ENCODE results near the gene JAKMIP2. TPM values are rescaled to one million over a fixed set of nuclear protein-coding genes. Genes with fewer than 3 reads are reported as not detected.

The JAKMIP2 gene
- total and polyA plus RNA-seq, 2 donors from 2014 or later = 0.38 to 0.71 TPM

DNA sequence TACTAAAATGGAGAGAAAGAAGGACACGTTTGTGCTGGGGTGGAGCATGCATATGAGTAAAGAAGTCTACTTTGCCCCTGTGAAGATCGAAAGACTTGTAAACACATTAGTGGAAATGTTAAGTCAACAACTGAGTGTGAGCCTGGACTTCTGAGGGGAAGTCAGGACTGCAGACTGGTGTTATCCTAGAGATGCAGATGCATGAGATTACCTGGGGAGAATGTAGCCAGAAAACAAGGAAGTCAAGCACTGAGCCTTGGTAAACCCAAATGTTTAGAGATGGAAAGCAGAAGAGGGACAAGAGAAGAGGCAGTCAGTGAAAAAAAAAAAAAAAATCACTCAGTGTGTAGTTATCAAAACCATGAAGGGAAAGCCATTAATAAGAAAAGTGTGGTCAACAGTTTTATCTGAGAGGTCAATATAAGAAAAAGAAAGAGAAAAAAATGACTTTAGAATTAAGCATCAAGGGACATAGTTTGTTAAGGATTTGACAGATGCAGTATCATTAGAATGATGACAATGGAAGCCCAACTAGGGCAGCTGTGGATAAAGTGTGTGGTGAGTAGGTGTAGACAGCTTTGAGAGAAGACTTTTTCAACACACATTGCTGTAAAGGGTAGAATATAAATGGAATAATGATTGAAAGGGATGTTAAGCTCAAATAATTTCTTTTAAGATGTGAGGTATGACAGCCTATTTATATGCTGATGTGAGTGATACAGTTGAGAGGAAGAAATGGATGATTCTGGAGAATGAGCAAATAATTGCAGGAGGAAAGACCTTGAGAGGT, 22.2 kb downstream of the JAKMIP2 start:
- DNase-seq = no peak
- Histone ChIP-seq H3K4me3 (ENCODE audit: low read length in 3 of 3) (no peak overlapping the region), H3K27me3 (ENCODE audit: control insufficient read depth, insufficient read depth, low read length) (no peaks in the 10 kb centered on the region), H3K4me1 (ENCODE audit: control insufficient read depth in 2 of 3, insufficient read depth in 2 of 3, low read depth in 1 of 3, low read length in 3 of 3) (no peaks in the 10 kb centered on the region), H3K9me3 (ENCODE audit: control insufficient read depth in 2 of 3, insufficient read depth in 1 of 3, low read length in 3 of 3) (no peaks in the 10 kb centered on the region), H3K9ac (ENCODE audit: low read length in 3 of 3) (no peak overlapping the region), H3K27ac (ENCODE audit: low read depth in 2 of 2, low read length in 2 of 2) (no peak overlapping the region), H3K36me3 (ENCODE audit: control insufficient read depth in 2 of 3, insufficient read depth in 3 of 3, low read length in 3 of 3) (no peaks in the 10 kb centered on the region)
- FAIRE-seq = no peak
- intact Hi-C loops (cut with DNase I) = no loop called here
- TF ChIP-seq, protein P1, sequence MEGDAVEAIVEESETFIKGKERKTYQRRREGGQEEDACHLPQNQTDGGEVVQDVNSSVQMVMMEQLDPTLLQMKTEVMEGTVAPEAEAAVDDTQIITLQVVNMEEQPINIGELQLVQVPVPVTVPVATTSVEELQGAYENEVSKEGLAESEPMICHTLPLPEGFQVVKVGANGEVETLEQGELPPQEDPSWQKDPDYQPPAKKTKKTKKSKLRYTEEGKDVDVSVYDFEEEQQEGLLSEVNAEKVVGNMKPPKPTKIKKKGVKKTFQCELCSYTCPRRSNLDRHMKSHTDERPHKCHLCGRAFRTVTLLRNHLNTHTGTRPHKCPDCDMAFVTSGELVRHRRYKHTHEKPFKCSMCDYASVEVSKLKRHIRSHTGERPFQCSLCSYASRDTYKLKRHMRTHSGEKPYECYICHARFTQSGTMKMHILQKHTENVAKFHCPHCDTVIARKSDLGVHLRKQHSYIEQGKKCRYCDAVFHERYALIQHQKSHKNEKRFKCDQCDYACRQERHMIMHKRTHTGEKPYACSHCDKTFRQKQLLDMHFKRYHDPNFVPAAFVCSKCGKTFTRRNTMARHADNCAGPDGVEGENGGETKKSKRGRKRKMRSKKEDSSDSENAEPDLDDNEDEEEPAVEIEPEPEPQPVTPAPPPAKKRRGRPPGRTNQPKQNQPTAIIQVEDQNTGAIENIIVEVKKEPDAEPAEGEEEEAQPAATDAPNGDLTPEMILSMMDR (IDR thresholded peaks at IDR 0.05; ENCODE audit: borderline replicate concordance, extremely low read depth, insufficient read depth) = no peak

DNA sequence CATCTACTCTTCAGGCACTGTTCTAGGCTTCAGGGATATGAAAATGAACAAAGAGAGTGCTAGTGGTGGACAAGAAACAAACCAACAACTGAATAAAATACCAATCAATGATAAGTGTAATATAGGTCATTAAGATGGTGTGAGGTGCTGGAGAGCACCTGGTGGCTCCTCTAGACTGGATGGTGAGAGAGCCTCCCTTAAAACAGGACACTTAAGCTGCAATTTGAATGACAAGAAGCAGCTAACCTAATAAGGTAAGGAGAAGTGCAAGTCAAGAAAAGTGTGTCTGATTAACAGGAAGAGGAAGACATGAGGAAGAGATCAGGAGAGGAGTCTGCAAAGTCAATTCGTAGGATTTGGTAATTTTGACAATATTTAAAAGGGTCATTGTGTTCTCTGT, 23.1 kb downstream of the JAKMIP2 start:
- H3K9me3 ChIP-seq (ENCODE audit: control insufficient read depth in 2 of 3, insufficient read depth in 1 of 3, low read length in 3 of 3) = no peaks in the 10 kb centered on the region
- TF ChIP-seq, protein P1 (IDR thresholded peaks at IDR 0.05; ENCODE audit: borderline replicate concordance, extremely low read depth, insufficient read depth) = no peak
- no peak overlapping the region for H3K4me3 ChIP-seq (ENCODE audit: low read length in 3 of 3)
- no peak overlapping the region for H3K9ac ChIP-seq (ENCODE audit: low read length in 3 of 3)
- intact Hi-C loops (cut with DNase I) = no loop called here
- H3K36me3 ChIP-seq (ENCODE audit: control insufficient read depth in 2 of 3, insufficient read depth in 3 of 3, low read length in 3 of 3) = no peaks in the 10 kb centered on the region
- no peaks in the 10 kb centered on the region for H3K27me3 ChIP-seq (ENCODE audit: control insufficient read depth, insufficient read depth, low read length)
- no peaks in the 10 kb centered on the region for H3K4me1 ChIP-seq (ENCODE audit: control insufficient read depth in 2 of 3, insufficient read depth in 2 of 3, low read depth in 1 of 3, low read length in 3 of 3)
- FAIRE-seq (no peak), DNase-seq (no peak)
- no peak overlapping the region for H3K27ac ChIP-seq (ENCODE audit: low read depth in 2 of 2, low read length in 2 of 2)

- Histone ChIP-seq H3K9me3 (ENCODE audit: control insufficient read depth in 2 of 3, insufficient read depth in 1 of 3, low read length in 3 of 3) (no peaks in the 10 kb centered on the region), H3K36me3 (ENCODE audit: control insufficient read depth in 2 of 3, insufficient read depth in 3 of 3, low read length in 3 of 3) (no peaks in the 10 kb centered on the region), H3K27ac (ENCODE audit: low read depth in 2 of 2, low read length in 2 of 2) (no peak overlapping the region), H3K9ac (ENCODE audit: low read length in 3 of 3) (no peak overlapping the region), H3K4me1 (ENCODE audit: control insufficient read depth in 2 of 3, insufficient read depth in 2 of 3, low read depth in 1 of 3, low read length in 3 of 3) (no peaks in the 10 kb centered on the region), H3K4me3 (ENCODE audit: low read length in 3 of 3) (no peak overlapping the region), H3K27me3 (ENCODE audit: control insufficient read depth, insufficient read depth, low read length) (no peaks in the 10 kb centered on the region)
- DNase-seq (no peak), FAIRE-seq (no peak)
- intact Hi-C loops (cut with DNase I) = no loop called here
- TF ChIP-seq, protein P1 (IDR thresholded peaks at IDR 0.05; ENCODE audit: borderline replicate concordance, extremely low read depth, insufficient read depth) = no peak
Measured at GRCh38 chr5:147756566-147756965, 26.0 kb downstream of the JAKMIP2 start.

Measured in kidney (tissue), 14 donors.